Stimulated activated CD8-positive, alpha-beta memory T cell treated with anti-CD3 and anti-CD28 coated beads, Interleukin-12 subunit alpha, Interleukin-12 subunit beta, amount 100 ng/mL, for 4 hours (primary cell): ENCODE measurements around the gene TMEM129.

Source experiments
- DNase-seq: peaks from one replicate; pipeline ENCODE4 v3.0.0-alpha.2; 2020; ENCODE audit warnings: low read depth

Gene TMEM129

DNA sequence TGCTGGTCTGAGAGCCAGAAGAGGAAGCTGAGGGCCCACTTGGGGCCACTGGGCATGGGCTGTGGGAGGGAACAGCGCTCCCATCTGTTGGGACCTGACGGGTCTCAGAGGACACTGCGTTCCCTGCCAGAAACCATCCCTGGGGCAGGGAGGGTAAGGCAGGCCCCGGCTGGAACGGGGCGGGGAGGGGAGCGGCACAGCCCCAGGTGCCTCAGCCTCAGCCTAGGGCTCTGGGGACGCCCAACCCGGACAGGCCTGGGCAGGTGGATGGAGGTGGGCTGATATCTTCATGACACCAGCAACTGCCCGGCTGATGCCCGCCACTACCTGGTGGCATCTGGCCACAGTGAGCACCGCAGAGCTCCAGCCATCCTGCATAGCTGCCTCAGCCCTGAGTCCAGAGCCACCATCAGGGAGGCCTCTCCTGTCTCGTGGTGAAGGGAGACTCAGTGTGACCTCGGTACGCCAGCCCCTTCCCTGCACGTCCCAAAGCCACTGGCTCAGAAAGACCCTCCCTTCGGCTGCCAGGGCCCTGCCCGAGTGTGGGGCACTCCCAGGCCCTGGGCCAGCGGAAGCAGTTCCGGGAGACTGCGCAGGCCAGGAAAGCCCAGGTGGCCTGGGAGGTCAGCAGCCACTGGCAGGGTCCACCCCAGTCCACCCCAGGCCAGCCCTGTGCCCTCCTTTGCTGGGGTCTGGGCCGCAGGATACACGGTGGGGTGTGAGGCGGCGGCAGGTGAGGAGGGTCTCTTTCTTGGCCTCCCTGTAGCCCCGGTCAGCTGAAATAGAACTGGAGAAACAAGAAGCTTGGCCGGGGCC is 37.4 kb upstream of the TMEM129 start:
- DNase-seq = no peak

DNA sequence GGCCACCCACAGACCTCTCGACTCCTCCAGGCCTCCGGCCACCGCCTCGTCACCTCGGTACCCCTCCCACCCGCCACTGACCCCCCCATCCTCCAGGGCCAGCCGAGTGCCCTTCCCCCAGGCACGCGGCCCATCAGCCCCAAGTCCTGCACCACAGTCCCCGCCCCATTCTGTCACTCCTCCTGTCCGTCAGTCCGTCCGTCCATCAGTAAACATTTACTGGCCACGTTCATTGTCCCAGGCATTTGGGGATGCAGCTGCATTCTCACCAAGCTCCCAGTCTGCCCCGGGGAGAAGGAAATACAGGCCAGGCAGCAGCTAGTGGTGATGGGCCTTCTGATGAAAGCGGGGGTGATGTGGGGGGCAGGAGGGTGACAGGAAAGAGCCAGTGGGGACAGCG is 36.7 kb upstream of the TMEM129 start:
- DNase-seq = no peak

- DNase-seq = no peak
Observed at GRCh38 chr4:1756893-1757779, 36.0 kb upstream of the TMEM129 start.

- no peak for DNase-seq
Observed at GRCh38 chr4:1756079-1756478, 35.0 kb upstream of the TMEM129 start.

DNA sequence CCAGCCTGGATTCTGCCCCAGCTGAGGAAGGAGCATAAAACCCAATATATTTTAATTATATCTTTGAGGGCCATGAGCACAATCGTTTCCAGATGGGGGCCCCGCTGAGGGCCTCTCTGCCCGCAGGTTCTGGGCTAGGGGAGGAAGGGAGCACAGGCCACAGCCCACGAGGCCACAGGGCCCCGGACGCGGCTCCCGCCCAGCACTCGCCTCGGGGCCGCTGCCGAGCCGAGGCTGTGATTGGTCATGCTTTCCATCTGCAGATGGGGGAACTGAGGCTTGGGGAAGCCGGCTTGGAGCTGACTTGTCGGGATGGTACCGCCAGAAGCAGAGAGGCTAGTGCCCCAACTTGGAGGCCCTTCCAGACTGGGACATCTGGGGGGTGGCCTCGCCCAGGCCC is 34.2 kb upstream of the TMEM129 start:
- DNase-seq = no peak

GRCh38 chr4:1754336-1754735 is 33.2 kb upstream of the TMEM129 start:
- DNase-seq = no peak

DNA sequence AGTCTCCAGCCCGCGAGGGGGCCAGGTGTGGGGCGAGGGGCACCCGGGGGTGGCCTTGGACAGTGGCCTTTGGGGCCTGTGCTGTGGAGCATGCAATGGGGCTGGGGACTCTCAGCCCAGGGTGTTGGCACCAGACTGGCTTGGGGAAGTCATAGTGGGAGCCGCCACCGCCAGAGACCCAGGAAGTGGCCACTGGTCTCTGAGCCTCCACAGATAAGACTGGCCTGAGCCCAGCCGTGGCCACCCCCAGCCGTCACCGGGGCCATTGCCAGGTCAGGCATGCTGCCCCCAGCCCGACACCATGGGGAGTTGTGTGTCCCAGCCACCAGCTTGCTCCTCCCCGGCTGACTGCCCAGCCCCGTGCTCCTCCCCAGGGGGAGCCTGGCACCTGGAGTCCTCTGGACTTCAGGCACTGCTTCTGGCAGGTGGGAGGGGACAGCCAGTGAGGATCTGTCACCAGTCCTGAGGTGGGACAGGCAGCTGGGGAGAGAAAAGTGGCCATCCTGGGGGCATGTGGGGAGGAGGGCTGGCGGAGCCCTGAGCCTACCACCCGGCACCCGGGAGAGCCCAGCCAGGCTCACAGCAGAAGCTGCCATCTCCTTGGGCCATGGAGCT is 32.7 kb upstream of the TMEM129 start:
- DNase-seq = no peak

DNA sequence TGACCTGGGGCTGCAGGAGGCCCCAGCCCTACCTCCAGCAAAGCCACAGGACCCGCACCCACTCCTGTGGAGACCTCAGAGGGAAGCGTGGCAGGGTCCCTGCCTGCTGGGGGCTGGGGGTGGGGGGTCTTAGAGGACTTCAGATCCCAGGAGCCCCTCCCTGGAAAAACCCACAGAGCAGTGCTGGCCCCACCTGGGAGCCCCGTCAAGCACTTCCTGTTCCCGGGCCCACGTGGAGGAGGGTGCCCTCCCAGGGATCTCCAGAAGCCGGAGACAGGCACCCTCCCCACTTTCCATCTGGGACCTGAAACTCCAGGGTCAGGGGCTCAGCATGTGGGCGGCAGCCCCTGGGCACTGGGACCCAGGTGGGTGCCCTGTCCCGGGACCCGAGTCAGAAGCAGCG is 32.2 kb upstream of the TMEM129 start:
- no peak for DNase-seq

DNA sequence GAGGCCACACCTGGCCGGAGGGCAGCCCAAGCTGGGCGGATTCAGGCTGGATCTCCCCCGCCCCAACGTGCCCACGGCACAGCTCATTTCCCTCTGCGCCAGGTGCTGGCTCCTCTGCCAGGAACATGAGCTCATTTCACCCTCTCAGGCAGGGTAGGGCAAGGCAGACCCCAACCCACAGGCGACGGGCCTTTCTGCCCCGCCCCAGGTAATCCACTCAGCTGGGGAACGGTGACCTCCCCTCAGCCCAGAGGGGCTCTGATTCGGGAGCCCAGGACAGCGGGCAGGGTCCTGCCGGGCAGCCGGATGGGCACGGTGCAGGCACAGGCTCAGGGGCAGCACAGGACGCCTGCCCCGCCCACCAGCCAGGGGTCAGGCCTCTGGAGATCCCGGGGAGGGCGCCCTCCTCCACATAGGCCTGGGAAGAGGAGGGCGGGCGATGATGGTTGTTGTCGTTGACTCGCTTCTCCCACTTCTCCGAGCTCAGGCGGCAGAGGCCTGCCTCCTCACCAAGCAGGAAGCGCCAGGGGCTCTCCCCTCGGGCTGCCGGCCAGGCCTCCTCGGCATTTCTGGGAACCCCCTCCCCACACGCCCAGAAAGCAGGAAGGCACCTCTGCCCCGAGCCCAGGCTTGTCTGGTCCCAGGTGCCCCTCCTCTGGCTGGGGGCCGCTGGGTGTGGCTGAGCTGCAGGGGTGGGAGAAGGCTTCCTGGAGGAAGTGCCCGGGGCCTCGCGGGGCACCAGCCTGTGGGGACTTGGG is 31.3 kb upstream of the TMEM129 start:
- no peak for DNase-seq

- DNase-seq = no peak
Observed at GRCh38 chr4:1751919-1752283, 30.8 kb upstream of the TMEM129 start.

GRCh38 chr4:1751155-1751918 is 30.2 kb upstream of the TMEM129 start:
- no peak for DNase-seq

- no peak for DNase-seq
Observed at GRCh38 chr4:1750381-1751154, 29.4 kb upstream of the TMEM129 start.

DNA sequence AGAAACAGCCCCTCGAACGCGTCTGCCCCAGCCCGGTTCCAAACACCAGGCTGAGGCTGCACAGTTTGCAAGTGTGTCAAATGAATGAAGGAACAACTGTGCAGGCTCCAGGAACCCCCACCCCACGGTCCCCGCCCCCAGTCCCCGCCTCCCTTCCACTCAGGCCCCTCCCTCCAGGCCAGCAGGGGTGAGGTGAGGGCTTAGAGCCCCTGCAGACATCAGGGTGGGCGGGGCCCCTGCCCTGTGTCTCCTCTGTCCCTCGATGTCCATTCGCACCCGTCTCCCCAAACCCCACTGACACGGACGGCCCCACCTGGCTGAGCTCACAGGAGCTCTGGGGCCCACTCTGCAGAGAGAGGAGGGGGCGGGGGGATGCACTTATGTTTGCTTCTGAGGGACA is 28.7 kb upstream of the TMEM129 start:
- no peak for DNase-seq

GRCh38 chr4:1749370-1749769 is 28.2 kb upstream of the TMEM129 start:
- no peak for DNase-seq

GRCh38 chr4:1748465-1748995 is 27.4 kb upstream of the TMEM129 start:
- DNase-seq = peak; percentile 48

DNA sequence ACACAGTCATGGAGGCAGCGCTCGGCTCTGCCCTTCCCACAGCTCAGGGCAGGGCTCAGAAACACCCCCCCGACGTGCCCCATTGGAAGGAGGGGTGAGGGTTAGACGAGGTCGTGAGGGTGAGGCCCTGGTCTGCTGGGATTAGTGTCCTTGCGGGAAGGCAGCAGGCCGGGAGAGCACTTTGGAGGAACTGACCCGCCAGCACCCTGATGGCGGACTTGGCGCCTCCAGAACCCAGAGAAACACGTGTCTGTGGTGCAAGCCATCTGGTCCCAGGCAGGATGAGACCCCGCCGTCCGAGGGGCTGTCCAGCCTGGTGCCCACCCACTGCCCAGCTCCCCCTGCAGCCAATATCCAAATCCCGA is 26.5 kb upstream of the TMEM129 start:
- DNase-seq = no peak

GRCh38 chr4:1746919-1747602 is 25.9 kb upstream of the TMEM129 start:
- no peak for DNase-seq

- peak; percentile 52 for DNase-seq
Observed at GRCh38 chr4:1746265-1746691, 25.2 kb upstream of the TMEM129 start.

DNA sequence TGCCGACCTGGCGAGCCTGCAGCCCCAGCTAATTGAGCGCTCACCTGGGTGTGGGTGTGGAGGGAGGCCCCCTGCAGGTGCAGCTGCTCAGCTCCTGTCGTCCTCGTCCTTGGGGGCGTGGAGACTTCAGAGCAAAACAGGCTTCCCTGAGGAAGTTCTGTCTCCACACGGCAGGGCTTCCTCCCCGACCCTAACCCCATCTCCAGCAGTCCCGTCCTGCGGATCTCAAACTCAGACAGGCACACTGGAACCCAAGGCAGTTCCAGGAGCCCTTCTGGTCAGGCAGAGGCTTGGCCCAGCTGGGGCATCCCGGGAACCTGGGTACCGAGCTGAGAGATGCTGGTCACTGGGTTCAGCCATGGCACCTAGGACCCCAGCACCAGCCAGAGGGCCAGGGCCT is 24.6 kb upstream of the TMEM129 start:
- DNase-seq = no peak

- DNase-seq = no peak
Observed at GRCh38 chr4:1745165-1745564, 24.0 kb upstream of the TMEM129 start.
